Embryonic facial prominence (tissue), 1 donor: ENCODE measurements around the gene ZSCAN18.
"Not testable (repeated sequence)": the region's sequence is repeated elsewhere in the genome, so short reads cannot be mapped to it uniquely, and the experiment has no call there.

Source experiments
- DNase-seq: peaks from one replicate; pipeline ENCODE4 v3.0.0-alpha.2; 2016; ENCODE audit errors: extremely low spot score

ZSCAN18 gene

GRCh38 chr19:58097781-58098681 lies at the start of gene ZSCAN18:
Gene ZSCAN18 (minus strand): TSS chr19:58098231. CDS start chr19:58090267, 7,964 bp downstream.
- peak; percentile 97 for DNase-seq

- not testable (repeated sequence) for DNase-seq
Observed at GRCh38 chr19:58147475-58147874, 49.4 kb upstream of the ZSCAN18 start.

- DNase-seq = no peak
Observed at GRCh38 chr19:58145849-58146248, 47.8 kb upstream of the ZSCAN18 start.

- DNase-seq = no peak
Observed at GRCh38 chr19:58134244-58134643, 36.2 kb upstream of the ZSCAN18 start.

GRCh38 chr19:58129284-58129683 lies 31.3 kb upstream of the ZSCAN18 start:
- DNase-seq = no peak

GRCh38 chr19:58128041-58128685 lies 30.1 kb upstream of the ZSCAN18 start:
- no peak for DNase-seq

GRCh38 chr19:58123354-58123753 lies 25.3 kb upstream of the ZSCAN18 start:
- DNase-seq = no peak

GRCh38 chr19:58118979-58119733 lies 21.1 kb upstream of the ZSCAN18 start:
- no peak for DNase-seq

- no peak for DNase-seq
Observed at GRCh38 chr19:58117841-58118575, 20.0 kb upstream of the ZSCAN18 start.

- no peak for DNase-seq
Observed at GRCh38 chr19:58108546-58108817, 10.5 kb upstream of the ZSCAN18 start.

GRCh38 chr19:58107778-58108545 lies 9.9 kb upstream of the ZSCAN18 start:
- DNase-seq = no peak

GRCh38 chr19:58098682-58098998 lies 609 bp upstream of the ZSCAN18 start:
- no peak for DNase-seq

GRCh38 chr19:58097349-58097748 lies 682 bp downstream of the ZSCAN18 start:
- DNase-seq = no peak

GRCh38 chr19:58096884-58097283 lies 1.1 kb downstream of the ZSCAN18 start:
- no peak for DNase-seq

GRCh38 chr19:58095328-58095727 lies 2.7 kb downstream of the ZSCAN18 start:
- no peak for DNase-seq

GRCh38 chr19:58093071-58093470 lies 5.0 kb downstream of the ZSCAN18 start:
- DNase-seq = no peak

- DNase-seq = no peak
Observed at GRCh38 chr19:58091251-58091995, 6.6 kb downstream of the ZSCAN18 start.

- no peak for DNase-seq
Observed at GRCh38 chr19:58089846-58090245, 8.2 kb downstream of the ZSCAN18 start.

- no peak for DNase-seq
Observed at GRCh38 chr19:58088521-58089052, 9.4 kb downstream of the ZSCAN18 start.
